CMK (cell line): ENCODE data around the gene ARHGAP8.

Experiments used
- DNase-seq: peaks from one replicate; pipeline ENCODE4 v3.0.0-alpha.2; 2010; ENCODE audit warnings: low read depth

ARHGAP8 gene

DNA sequence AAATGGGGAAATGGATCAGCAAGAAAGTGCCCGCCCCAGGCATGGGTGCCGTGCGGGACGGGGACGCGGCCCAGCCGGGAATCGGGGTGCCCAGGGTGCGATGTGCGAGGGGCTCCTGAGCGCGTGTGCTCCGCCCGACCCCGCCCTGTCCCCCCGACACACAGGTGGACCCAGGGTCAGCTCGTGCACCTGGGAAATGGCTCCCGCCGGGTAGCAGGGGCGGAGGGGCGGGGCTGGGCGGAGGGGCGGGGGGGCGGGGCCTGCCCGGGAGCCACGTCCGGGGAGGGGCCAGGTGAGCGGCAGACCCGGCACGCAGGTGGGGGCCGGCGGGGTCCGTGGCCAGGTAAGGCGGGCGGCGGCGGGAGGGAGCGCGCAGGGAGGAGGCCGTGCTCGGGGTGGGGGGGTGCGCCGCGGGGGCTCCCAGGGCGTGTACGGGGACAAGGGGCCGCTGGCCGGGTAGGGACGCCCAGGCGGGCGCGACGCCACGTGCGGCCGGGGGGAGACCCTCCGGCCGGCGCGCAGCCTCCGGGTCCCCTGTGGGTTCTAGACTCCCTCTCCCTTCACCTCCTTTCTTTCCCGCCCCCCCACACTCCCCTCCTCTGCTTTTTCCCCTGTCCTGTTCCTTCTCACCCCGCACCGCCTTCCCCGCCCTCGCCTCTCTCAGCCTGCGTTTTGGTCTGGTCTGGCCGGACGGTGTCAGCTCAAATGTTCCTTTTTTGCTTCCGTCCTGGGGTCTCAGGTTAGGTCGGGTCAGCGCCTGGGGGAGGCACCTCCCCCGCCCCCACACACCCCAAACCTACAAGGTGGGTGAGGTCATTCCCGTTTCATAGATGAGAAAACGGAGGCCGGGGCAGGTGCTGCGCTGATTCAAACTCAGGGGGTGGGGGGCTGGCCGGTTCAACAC, at the start of gene ARHGAP8:
Gene ARHGAP8 (plus strand): TSS at position 291 of the 904 bp plus-strand sequence. CDS start 33,953 bp downstream, outside the sequence.
- DNase-seq, result no peak

DNA sequence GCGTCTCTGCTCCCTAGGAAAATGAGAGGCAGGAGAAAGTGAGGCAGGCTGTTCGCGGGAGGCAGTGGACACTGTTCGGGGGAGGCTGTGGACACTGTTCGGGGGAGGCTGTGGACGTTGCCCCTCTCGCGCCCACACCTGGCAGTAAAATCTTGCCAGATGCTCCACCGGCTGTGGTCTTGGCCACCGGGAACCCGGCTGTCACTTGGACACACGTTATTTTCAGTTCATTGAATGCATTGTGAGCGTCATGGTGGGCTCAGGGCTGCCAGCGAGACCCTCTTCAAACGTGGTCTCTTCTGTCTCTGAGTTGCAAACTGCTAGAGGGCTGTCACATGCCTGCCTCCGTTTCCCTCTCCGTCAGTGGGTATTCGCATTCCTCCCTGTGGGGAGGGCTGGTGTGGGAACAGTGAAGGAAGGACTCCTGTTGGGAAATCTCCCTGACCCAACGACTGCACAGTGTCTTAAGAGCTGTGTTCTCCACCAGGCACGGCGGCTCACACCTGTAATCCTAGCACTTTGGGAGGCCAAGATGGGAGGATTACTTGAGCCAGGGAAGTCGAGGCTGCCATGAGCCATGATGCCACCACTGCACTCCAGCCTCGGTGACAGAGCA, 49.0 kb upstream of the ARHGAP8 start:
- DNase-seq, result no peak

DNA sequence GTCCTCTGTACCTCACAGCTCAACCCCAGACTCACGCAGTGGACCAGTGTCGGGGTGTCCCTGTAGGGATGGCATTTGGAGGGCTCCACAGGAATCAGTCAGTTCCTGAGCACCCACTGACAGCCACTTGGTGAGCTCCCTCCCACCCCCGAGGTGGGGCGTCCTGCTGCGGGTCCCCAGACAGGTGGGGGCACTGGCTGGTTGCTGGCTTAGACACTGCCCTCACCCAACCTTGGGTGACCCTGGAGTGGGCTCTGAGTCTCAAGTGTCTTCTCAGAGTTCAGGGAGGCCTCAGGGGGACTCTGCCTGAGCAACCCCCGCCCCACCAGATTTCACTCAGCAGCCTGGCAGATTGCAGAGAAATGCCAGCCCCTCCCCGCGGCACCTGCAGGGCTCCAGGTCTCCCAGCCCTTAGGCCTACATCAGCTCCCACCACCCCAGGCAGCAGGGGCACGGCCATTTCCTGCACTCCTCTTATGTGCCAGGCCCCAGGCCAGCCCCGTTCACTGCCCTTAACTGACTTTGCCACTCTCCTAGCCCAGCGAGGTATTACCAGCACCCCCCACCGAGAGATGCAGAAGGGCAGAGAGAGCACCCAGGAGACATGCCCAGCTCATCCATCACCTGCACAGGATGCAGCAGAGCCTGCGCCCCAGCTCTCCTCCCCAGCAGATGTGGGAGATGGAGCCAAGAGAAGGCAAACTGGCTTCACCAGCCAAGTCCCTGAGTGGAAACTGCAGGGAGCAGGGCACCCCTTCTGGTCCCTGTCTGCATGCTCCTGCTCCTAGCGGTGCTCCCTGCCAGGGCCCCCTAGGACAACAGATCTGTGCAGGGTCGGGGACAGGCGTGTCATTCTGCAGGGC, 48.0 kb upstream of the ARHGAP8 start:
- no peak for DNase-seq

DNA sequence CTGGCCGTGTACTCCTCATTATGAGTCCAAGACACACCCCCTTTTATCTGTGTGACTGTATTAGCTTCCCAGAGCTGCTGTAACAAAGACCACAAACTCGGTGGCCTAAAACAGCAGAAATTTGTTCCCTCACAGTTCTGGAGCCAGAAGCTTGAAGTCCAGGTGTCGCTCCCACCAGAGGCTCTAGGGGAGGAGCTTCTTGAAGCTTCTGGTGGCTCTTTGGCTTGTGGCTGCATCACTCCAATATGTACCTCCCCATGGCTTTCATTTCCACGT, 47.4 kb upstream of the ARHGAP8 start:
- no peak for DNase-seq

DNA sequence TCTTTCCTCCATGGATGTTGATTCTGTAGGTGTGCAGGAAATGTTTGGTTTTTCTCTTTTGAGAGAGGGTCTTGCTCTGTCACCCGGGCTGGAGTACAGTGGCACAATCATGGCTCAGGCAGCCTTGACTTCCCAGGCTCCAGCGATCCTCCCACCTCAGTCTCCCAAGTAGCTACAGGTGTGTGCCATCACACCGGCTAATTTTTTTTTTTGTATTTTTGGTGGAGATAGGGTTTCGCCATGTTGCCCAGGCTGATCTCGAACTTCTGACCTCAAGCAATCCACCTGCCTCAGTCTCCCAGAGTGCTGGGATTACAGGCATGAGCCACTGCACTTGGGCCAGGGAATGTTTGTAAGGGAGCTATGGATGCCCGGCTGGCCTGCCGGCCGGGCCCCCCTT, 45.9 kb upstream of the ARHGAP8 start:
- no peak for DNase-seq

DNA sequence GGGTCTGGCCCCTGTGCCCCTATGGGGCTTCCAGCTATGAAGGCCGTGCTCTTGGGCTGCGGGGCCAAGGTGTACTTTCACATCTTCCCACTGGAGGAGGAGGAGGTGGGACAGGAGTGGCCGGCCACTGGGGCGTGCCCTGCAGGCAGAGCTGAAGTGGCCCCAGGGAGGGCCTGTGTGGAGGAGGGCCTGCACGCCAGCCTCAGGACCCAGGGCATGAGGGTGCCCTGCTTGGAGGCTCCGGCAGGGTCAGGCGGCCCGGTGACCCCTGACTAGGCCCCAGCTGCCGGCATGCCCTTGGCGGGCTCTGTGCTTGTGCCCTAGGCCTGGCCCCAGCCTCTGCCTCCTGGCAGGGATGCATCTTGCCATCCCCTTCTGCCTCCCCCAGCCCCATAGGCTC, 45.2 kb upstream of the ARHGAP8 start:
- no peak for DNase-seq

DNA sequence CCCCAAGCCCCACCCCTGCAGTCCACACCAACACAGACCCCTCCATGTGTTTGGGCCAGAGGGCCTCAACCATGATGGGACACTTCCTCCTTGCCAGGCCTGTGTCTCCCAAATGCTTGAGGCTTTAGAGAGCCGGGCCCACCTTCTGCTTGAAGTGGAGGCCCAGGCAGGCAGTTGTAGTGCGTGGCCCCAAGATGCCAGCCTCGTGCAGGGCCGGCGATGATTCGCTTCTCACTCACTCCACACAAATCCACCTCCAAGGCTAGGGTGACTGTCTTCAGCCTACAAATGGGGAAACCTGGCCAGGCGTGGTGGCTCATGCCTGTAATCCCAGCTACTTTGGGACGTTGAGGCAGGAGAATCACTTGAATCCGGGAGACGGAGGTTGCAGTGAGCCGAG, 44.6 kb upstream of the ARHGAP8 start:
- no peak for DNase-seq

DNA sequence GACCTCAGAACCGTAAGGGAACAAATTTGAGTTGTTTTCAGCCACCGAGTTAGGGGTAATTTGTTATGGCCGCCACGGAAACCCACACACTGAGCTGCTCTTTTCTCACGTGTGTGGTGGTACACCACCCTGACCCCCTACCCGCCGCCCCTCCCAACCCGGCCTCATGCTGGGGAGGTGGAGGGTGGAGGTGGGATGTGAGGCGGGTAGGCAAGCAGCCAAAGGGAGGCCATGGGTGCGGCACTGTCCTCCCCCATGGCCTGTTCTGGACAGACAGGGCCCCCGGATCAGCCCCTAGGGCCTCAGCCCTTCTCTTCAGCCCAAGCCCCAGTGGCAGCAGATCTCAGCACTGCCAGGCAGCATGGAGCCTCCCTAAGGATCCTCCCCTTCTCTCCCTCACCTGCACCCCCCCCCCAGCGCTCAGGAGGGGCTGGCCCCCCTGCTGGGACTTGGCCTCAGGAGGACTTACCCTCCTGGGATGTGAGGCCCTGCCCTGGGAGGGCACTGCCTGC, 42.4 kb upstream of the ARHGAP8 start:
- no peak for DNase-seq

DNA sequence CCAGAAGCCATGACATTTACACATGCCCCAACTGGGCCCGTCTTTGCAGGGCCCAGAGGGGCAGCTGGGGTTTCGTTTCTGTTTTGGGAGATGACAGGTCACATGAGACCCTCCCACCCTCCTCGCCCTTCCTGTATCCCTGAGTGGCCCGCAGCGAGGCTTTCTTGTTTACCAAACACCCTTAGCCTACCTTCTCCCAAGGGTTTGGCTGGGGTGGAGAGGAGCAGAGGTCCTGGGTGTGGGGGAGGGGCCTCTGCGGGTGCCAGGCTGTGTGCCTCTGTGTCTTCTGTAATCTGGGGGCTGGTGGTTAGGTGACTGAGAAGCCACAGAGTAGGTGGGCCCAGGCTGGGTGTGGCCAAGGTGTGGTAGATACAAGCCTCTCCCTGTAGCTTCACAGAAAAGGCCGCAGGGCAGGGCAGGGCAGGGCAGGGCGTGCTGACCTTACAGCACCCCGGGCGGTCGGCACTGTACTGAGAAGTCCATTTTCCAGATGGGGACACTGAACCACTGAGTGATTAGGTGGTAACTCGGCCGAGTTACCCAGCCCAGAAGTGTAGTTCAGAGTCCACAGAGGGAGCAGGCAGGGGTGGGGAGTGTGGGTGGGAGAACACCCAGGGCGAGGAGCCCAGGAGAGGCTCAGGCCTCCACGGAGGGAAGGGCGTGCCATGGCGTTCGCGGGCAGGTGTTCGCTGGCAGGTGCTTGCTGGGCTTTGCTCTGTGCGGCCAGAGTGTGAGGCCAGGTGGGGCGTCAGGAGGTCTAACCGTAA, 41.7 kb upstream of the ARHGAP8 start:
- no peak for DNase-seq

DNA sequence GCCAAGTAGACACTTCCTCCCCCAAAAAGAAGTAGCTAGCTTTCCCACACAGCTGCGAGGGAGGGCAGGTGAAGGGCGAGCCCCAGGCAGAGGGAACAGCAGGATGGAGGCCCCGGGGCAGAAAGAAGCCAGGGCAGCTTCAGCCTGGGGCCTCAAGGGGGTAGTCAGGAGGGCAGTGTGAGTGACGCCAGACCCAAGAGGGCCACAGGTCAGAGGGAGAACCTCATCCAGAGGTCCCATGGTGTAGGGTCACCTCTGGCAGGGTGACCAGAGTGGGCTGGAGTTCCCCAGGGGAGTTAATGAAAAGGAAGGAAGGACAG, 41.2 kb upstream of the ARHGAP8 start:
- DNase-seq, result no peak

DNA sequence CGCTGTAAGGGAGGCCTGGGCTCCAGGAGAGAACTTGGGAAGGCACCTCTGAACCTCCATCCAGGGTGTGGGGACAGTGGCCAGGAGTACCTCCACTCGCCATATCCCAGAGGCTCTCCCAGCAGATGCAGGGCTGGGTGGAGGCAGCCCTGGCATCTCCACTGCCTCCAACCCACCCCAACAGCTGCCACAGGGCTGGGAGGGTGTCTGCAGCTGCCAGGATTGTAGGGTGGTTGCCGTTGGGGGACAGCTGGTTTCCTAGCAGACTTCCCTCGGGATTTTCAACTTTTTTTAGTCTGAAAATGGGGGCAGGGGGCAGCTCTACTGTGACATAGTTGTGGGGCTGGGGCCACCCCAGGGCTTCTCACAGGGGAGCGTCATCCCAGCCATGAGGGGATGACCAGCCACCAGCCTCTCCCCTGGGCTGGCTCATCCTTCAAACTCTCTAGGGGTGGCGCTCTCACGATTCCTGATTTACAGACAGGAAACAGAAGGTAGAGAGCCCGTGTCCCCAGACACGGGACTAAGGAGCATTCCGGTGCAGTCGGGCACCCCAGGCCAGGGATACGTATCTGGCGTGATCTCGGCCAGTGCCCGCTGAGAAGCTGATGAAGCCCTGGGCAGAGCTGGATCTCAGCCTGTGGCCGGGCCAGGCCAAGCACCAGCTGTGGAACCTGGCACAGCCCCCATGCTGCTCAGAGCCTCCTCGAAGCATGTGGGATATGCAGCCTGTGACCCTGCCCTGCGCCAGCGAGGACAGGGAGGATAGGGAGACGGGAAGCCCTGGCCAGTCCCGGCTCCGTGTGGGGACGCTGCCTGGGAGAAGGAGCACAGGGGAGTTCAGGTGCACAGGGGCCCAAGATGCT, 40.5 kb upstream of the ARHGAP8 start:
- no peak for DNase-seq

DNA sequence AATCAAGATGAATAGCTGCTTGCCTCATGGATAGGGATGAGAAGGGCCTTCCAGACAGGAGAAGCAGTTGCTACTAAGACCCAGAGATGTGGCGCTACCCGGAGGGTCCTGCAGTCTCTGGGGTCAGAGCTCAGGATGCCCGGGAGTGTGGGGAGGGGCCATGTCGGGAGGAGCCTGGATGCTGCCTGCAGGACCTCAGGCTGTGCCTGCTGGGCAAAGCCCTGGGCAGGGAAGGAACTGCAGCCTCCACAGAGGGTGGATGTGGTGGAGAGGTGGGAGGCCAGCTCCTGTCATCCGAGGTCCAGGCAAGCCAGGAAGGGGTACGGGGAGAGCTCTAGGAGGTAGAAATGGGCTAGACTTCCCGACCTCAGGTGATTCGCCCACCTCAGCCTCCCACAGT, 39.4 kb upstream of the ARHGAP8 start:
- DNase-seq, result no peak

DNA sequence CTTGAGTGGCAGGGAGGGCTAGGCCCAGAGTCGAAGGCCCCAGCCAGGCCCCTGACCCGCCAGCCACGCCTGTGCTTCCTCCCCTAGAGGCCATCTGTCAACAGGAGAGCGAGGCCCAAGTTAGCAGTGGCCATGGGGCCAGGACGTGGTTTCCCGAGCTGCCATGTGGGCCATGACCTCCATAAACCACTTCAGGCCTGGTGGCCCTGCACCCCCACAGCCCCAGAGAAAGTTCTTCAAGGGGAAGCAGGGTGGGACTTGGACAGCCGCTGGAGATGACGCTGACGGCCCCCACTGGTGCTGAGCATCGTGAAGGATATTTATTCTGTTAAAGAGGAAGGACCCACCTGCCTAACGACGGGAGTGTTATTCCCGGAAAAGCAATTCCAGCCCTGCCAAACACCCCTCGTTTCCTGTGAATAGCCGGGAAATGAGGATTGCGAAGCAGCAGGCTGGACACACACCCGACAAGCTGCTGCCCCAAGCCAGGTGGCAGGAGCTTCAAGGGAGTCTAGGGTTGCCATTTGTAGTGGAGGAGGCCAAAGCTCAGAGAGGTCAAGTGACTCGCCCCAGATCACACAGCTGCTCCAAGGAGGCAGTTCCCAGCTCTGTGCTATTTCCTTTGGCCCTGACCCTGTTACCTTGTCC, 37.5 kb upstream of the ARHGAP8 start:
- DNase-seq, result no peak

DNA sequence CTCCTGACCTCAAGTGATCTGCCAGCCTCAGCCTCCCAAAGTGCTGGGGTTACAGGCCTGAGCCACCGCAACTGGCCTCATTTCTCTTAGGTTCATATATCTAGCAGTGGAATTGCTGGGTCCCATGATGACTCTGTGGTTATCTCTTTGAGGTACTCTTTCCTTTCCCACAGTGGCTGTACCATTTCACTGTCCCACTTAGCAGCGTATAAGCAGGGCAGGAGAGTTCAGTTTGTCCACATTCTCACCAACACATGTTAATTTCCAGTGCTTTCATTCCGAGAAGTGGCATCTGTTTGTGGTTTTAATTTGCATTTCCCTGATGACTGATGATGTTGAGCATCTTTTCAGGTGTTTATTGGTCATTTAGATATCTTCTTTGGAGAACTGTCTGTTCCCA, 34.0 kb upstream of the ARHGAP8 start:
- no peak for DNase-seq

DNA sequence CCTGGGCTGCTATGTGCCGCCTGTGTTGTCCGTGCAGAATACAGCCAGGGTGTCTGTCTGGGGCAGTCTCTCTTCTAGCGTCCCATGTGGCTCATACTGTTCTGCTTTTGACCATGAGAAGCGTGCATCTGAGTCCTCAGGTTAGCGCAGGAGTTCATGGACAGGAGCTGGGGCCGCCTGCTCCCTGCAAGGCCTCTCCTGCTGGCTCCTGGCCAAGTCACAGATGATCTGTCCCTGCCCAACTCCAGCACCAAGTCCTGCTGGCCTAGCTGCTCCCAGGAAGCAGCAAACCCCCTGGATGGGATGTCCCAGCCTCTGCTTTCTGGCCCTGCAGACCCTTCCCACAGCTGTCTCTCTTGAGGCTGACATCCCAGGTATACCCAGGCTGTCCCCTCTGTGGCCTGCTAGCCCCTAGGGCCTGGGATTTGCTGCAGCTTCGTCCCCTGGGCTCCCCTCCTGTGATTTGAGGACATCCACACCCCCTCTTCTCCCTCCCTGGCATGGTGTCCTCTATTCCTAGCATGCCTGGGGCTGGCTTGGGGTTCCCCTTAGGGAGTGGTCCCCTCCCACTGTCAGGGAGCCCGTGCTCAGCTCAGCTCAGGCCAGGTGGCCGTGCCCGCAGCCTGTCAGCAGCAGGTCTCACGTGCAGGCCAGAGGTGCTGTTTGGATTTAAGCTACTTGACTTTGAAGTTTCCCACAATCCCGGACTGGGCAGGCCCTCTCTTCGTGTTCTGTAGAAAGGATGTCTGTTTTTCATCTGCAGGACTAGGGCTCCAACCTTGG, 32.6 kb upstream of the ARHGAP8 start:
- no peak for DNase-seq

DNA sequence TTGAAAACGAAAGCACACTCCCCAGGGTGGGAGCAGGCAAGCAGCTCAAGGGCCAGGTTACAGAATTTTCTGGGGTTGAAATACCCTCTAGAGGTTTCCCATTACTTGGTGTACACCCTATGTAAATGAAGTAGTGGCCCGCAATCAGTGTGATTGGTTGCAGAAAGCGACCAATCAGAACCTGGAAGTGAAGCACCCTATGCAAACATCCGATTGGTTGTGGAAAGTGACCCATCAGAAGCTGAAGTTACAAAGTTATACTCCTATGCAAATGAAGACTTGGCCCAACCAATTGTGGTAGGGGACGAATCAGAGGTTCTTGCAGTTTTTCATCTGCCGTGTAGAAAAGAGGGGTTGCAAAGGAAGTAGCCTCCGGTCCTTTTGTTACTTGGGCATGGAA, 31.2 kb upstream of the ARHGAP8 start:
- DNase-seq, result no peak

DNA sequence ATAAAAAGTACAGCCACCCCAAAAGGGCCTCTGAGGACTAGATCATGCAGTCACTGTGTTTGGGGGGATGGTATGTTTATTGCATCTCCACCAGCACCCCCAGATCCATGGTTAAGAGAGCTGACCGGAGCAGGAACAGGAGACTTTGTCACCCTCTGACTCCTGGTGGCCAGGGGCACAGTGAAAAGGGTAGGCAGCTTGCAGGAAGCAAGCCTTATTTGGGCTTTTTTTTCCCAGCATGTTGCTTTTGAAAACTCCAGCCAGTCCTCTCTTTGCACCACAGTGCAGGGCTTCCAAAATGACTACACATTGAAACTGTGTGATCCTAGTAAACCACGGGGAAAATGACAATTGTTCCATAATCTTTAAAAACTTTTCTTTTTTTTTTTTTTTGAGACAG, 29.8 kb upstream of the ARHGAP8 start:
- no peak for DNase-seq

DNA sequence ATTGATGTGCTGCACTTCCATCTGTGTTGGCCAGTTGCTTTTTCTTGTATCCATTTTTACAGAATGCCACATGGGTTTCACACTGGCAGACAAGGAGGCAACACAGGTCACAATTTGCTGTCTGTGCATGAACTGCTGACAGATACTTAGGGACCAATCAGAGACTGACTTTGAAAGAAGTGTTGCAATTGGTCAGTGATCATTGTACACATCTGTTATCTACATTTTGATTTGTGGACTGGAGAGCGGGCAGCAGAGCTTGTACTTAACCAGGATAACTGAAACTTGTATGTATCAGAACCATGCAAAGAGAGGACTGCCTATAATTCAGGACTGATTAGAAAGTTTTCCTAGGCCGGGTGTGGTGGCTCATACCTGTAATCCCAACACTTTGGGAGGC, 28.6 kb upstream of the ARHGAP8 start:
- DNase-seq, result no peak

DNA sequence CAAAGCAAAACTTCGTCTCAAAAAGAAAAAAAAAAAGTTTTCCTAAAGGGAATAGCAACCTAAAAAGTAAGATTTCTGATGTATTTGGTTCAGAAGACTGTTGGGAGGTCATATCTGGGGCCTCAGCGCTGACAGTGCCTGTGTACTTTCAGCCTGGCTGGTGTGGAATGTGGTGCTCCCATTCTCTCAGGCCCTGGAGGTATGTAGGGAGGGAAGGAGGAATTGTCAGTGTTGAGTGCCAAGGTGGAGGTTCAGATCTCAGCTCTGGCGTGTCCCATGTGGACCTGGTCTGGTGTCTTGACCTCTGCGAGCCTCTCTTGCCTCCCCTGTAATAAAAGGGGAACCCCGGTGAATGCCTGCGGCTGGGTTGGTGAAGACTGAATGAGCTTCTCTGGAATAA, 28.0 kb upstream of the ARHGAP8 start:
- DNase-seq, result no peak

DNA sequence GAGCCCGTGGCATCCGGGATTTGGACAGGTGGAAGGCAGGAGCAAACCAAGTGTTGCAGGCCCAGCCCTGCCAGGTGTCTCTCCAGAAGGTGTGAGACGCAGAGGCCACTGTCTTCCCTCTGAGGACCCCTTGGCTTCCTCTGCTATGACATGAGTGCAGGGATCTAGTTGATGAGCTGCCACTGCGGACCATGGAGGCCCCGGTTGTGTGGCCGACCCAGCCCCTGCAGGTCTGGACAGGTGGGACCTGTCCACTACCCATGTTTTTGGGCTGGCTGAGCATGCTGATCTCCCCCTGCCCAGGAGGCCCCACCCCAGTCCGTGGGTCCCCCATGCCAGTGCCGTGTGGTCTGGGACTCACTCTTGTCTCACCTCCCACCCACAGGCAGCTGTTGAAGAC, 27.5 kb upstream of the ARHGAP8 start:
- DNase-seq, result no peak
